CD4-positive, alpha-beta T cell (primary cell): ENCODE measurements around the gene DDX53. TPM values are rescaled to one million over a fixed set of nuclear protein-coding genes. Genes with fewer than 3 reads are reported as not detected.

Experiments
- ATAC-seq: fragments of 200-7000 bp; cut with Tn5 transposase; one replicate; pipeline ENCODE4 v1.10.0; 2022; ENCODE audit warnings: mild to moderate bottlenecking; ENCODE audit not compliant: poor library complexity
- CTCF ChIA-PET: fragments of 350-600 bp; sonication (Branson Sonifier 250); formaldehyde crosslinking; loops from one replicate; lab custom pipeline; 2021; ENCODE audit warnings: antibody characterized with exemption, inconsistent platforms; lab: Charles Lee
- POLR2A ChIA-PET: fragments of 350-600 bp; sonication (Branson Sonifier 250); formaldehyde crosslinking; loops from one replicate; lab custom pipeline; 2021; ENCODE audit warnings: antibody characterized with exemption, inconsistent platforms; lab: Charles Lee
- DNase-seq, 14 experiments: peaks; one replicate each; pipeline ENCODE4 v3.0.0-alpha.2; 2013 to 2020; ENCODE audit warnings: mixed read lengths in 2 of 14
- H3K27ac ChIP-seq, 2 donors: one replicate each; pipeline versions ENCODE4 v1.5.1 to v1.7.0; 2013; ENCODE audit warnings: low read length in 2 of 2, low read depth in 1 of 2, mild to moderate bottlenecking in 1 of 2
- H3K27me3 ChIP-seq, 2 experiments: 1 replicate in 1 of 2; 2 replicates in 1 of 2; pipeline versions ENCODE4 v1.6.1 to v1.7.0; 2013; ENCODE audit warnings: low read length in 2 of 2, control low read depth in 1 of 2, mild to moderate bottlenecking in 1 of 2, moderate library complexity in 1 of 2; ENCODE audit not compliant: insufficient read depth in 2 of 2, control insufficient read depth in 1 of 2
- H3K36me3 ChIP-seq: one replicate; pipeline ENCODE4 v1.6.1; 2013; ENCODE audit warnings: low read length, control low read depth; ENCODE audit not compliant: insufficient read depth
- H3K4me1 ChIP-seq: one replicate; pipeline ENCODE4 v1.6.1; 2013; ENCODE audit warnings: low read length, control low read depth; ENCODE audit not compliant: insufficient read depth
- H3K4me3 ChIP-seq: one replicate; pipeline ENCODE4 v1.5.1; 2013; ENCODE audit warnings: mild to moderate bottlenecking, low read length, moderate library complexity
- H3K9me3 ChIP-seq, 2 experiments: 1 replicate in 1 of 2; 2 replicates in 1 of 2; pipeline versions ENCODE4 v1.6.1 to v1.7.0; 2013; ENCODE audit warnings: low read length in 2 of 2, mild to moderate bottlenecking in 2 of 2, control low read depth in 1 of 2, moderate library complexity in 1 of 2; ENCODE audit not compliant: control insufficient read depth in 1 of 2, insufficient read depth in 1 of 2
- H3K27ac Mint-ChIP-seq: one replicate; pipeline ENCODE4 v1.8.0; 2020; ENCODE audit warnings: mixed read lengths
- H3K27me3 Mint-ChIP-seq: one replicate; pipeline ENCODE4 v1.8.0; 2021; ENCODE audit warnings: mixed read lengths
- H3K36me3 Mint-ChIP-seq: one replicate; pipeline ENCODE4 v1.8.0; 2021; ENCODE audit warnings: low read depth, mixed read lengths
- H3K4me1 Mint-ChIP-seq: one replicate; pipeline ENCODE4 v1.8.0; 2021; ENCODE audit warnings: low read depth, mixed read lengths
- H3K4me3 Mint-ChIP-seq: one replicate; pipeline ENCODE4 v1.8.0; 2020; ENCODE audit warnings: mild to moderate bottlenecking, mixed read lengths
- H3K9me3 Mint-ChIP-seq: one replicate; pipeline ENCODE4 v1.8.0; 2020; ENCODE audit warnings: mixed read lengths
- intact Hi-C, 2 experiments: fragments of 100-400 bp; cut with DNase I in 1 of 2; cut with micrococcal nuclease in 1 of 2; formaldehyde crosslinking; loops; one replicate each; pipeline versions ENCODE4 v1.15.1 to v1.9.0; 2023 to 2025; cut with DNase I, micrococcal nuclease
- total RNA-seq, 174 experiments: library from RNA in 2 of 174; stranded (reverse) in 2 of 174; gene quantifications; one replicate each; pipeline ENCODE4 v1.2.3 and lab custom pipeline; 2021 to 2026
- TF ChIP-seq, protein P1 (sequence below): fragments of 200-600 bp; IDR thresholded peaks from one replicate; pipeline ENCODE4 v1.8.0; 2022; ENCODE audit warnings: antibody characterized with exemption, mild to moderate bottlenecking

The DDX53 gene
- total RNA-seq, 2 experiments from 2014 or later = not detected

DNA sequence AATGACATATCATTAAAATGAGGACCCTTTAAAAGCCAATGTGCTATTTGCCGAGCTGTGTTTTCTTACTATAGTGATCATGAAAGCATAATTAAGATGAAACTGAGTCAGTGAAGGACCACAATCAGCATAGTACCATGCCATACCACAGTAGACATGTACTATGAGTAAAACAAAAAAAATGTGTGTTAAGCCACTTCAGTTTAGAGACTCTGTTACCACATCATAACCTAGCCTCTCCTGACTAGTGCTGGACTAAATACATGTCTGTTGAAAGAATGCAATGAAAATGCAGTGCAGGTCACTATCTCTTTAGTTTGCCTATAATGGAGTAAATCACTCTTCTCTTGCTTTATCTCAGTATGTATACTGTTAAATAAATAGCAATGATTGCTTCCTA lies 12.3 kb upstream of the DDX53 start:
- no peaks in the 10 kb centered on the region for H3K27me3 ChIP-seq
- ChIA-PET POLR2A (no interaction called here), CTCF (no interaction called here)
- Mint-ChIP-seq H3K36me3 (no peaks in the 10 kb centered on the region), H3K27ac (no peak overlapping the region), H3K4me3 (no peak overlapping the region), H3K9me3 (no peaks in the 10 kb centered on the region), H3K4me1 (no peaks in the 10 kb centered on the region), H3K27me3 (no peaks in the 10 kb centered on the region)
- TF ChIP-seq, protein P1, sequence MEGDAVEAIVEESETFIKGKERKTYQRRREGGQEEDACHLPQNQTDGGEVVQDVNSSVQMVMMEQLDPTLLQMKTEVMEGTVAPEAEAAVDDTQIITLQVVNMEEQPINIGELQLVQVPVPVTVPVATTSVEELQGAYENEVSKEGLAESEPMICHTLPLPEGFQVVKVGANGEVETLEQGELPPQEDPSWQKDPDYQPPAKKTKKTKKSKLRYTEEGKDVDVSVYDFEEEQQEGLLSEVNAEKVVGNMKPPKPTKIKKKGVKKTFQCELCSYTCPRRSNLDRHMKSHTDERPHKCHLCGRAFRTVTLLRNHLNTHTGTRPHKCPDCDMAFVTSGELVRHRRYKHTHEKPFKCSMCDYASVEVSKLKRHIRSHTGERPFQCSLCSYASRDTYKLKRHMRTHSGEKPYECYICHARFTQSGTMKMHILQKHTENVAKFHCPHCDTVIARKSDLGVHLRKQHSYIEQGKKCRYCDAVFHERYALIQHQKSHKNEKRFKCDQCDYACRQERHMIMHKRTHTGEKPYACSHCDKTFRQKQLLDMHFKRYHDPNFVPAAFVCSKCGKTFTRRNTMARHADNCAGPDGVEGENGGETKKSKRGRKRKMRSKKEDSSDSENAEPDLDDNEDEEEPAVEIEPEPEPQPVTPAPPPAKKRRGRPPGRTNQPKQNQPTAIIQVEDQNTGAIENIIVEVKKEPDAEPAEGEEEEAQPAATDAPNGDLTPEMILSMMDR = no peak
- no peak for ATAC-seq
- intact Hi-C loops = no loop called here
- H3K9me3 ChIP-seq = no peaks in the 10 kb centered on the region
- H3K27ac ChIP-seq = no peak overlapping the region
- DNase-seq = no peak
- no peaks in the 10 kb centered on the region for H3K4me1 ChIP-seq
- no peak overlapping the region for H3K4me3 ChIP-seq
- no peaks in the 10 kb centered on the region for H3K36me3 ChIP-seq

DNA sequence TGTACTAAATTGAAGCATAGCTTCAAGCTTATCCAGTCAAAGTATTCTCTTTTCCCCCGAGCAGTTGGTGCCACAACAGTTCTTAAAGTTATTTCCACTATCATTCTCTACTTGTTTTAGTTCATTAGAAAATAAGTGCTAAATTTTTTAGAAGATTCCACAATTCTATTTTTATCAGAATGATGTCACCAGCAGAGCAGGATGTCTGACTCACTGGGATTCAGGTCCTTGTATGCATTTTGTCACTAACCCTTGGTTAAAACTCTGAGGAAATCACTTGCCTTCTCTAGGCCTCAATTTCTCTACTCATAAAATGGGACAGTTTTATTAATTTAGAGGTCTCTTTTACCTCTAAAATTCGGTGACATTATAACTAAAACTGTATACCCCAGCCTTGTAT lies 3.4 kb downstream of the DDX53 start:
- H3K9me3 ChIP-seq = peaks cover 0 to 9% of the 10 kb centered on the region in 2 experiments
- H3K4me1 ChIP-seq = no peaks in the 10 kb centered on the region
- Mint-ChIP-seq H3K9me3 (no peaks in the 10 kb centered on the region), H3K36me3 (no peaks in the 10 kb centered on the region), H3K27ac (no peak overlapping the region), H3K4me3 (no peak overlapping the region), H3K27me3 (peaks cover 6% of the 10 kb centered on the region), H3K4me1 (no peaks in the 10 kb centered on the region)
- DNase-seq = no peak
- no peak overlapping the region for H3K27ac ChIP-seq
- no peaks in the 10 kb centered on the region for H3K36me3 ChIP-seq
- H3K27me3 ChIP-seq = no peaks in the 10 kb centered on the region
- ChIA-PET CTCF (no interaction called here), POLR2A (no interaction called here)
- no peak for ATAC-seq
- TF ChIP-seq, protein P1 = no peak
- intact Hi-C loops = no loop called here
- H3K4me3 ChIP-seq = no peak overlapping the region

DNA sequence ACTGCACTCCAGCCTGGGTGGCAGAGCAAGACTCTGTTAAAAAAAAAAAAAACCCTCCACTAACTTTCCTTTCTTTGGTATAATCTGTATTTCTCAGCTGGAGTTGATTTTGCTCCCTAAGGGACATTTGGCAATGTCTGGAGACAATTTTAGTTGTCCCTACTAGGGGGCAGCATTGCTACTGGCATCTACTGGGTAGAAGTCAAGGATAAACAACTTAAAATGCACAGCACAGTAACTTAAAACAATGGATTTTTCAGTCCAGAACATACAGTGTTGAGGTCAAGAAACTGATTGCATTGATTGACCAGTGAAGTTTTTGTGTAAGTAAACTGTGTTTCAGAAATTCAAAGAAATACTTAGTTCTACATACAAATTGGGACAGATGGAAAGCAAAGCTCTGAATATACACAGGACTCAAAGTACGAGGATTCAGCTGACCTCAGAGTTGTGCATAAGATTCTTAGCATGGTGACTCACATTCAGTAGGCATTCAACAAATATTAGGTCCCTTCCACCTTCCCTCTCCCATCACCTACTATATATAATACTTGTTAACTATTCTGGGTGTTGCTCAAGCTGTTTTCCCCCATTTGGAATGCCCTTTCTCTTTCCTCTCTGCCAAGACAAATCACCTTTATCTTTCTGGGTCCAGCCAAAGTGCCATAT lies 8.8 kb downstream of the DDX53 start:
- Mint-ChIP-seq H3K36me3 (no peaks in the 10 kb centered on the region), H3K4me3 (no peak overlapping the region), H3K27me3 (no peaks in the 10 kb centered on the region), H3K4me1 (peaks cover 12% of the 10 kb centered on the region), H3K27ac (no peak overlapping the region), H3K9me3 (no peaks in the 10 kb centered on the region)
- H3K4me3 ChIP-seq = no peak overlapping the region
- no peak for DNase-seq
- H3K4me1 ChIP-seq = no peaks in the 10 kb centered on the region
- CTCF ChIA-PET = no interaction called here
- intact Hi-C loops = no loop called here
- ATAC-seq = no peak
- H3K27me3 ChIP-seq = no peaks in the 10 kb centered on the region
- TF ChIP-seq, protein P1 = no peak
- H3K36me3 ChIP-seq = no peaks in the 10 kb centered on the region
- POLR2A ChIA-PET = no interaction called here
- H3K9me3 ChIP-seq = peaks cover 0 to 5% of the 10 kb centered on the region in 2 experiments
- H3K27ac ChIP-seq = no peak overlapping the region
